Measurements from ENCODE around the gene CNOT4. TPM values are rescaled to one million over a fixed set of nuclear protein-coding genes. Genes with fewer than 3 reads are reported as not detected.

CNOT4 gene
- total and polyA plus RNA-seq, 2 of the 8 experiments (the other 6 are each of a cell fraction or from before 2014, with no cell fraction given), result 10.9 to 25.8 TPM

DNA sequence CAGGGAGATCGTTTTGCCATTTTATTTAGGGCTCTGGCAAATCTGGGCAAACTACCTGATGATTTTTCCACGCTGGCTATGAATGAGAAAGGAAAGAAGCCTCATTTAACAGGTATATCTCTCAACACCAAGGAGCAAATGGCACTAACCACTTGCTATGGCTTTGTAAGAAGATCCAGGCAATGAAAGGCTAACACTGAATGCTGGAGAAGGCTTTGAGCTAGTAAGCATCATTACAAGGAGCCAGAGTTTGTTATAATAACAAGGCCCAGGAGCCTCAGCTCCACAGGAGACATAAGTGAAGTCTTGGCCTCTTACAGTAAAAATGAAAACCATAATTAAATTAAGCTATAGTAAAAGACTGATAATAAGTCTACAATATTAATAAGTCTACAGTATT is 123.1 kb downstream of the CNOT4 start (continued):
- TF ChIP-seq, protein P1, sequence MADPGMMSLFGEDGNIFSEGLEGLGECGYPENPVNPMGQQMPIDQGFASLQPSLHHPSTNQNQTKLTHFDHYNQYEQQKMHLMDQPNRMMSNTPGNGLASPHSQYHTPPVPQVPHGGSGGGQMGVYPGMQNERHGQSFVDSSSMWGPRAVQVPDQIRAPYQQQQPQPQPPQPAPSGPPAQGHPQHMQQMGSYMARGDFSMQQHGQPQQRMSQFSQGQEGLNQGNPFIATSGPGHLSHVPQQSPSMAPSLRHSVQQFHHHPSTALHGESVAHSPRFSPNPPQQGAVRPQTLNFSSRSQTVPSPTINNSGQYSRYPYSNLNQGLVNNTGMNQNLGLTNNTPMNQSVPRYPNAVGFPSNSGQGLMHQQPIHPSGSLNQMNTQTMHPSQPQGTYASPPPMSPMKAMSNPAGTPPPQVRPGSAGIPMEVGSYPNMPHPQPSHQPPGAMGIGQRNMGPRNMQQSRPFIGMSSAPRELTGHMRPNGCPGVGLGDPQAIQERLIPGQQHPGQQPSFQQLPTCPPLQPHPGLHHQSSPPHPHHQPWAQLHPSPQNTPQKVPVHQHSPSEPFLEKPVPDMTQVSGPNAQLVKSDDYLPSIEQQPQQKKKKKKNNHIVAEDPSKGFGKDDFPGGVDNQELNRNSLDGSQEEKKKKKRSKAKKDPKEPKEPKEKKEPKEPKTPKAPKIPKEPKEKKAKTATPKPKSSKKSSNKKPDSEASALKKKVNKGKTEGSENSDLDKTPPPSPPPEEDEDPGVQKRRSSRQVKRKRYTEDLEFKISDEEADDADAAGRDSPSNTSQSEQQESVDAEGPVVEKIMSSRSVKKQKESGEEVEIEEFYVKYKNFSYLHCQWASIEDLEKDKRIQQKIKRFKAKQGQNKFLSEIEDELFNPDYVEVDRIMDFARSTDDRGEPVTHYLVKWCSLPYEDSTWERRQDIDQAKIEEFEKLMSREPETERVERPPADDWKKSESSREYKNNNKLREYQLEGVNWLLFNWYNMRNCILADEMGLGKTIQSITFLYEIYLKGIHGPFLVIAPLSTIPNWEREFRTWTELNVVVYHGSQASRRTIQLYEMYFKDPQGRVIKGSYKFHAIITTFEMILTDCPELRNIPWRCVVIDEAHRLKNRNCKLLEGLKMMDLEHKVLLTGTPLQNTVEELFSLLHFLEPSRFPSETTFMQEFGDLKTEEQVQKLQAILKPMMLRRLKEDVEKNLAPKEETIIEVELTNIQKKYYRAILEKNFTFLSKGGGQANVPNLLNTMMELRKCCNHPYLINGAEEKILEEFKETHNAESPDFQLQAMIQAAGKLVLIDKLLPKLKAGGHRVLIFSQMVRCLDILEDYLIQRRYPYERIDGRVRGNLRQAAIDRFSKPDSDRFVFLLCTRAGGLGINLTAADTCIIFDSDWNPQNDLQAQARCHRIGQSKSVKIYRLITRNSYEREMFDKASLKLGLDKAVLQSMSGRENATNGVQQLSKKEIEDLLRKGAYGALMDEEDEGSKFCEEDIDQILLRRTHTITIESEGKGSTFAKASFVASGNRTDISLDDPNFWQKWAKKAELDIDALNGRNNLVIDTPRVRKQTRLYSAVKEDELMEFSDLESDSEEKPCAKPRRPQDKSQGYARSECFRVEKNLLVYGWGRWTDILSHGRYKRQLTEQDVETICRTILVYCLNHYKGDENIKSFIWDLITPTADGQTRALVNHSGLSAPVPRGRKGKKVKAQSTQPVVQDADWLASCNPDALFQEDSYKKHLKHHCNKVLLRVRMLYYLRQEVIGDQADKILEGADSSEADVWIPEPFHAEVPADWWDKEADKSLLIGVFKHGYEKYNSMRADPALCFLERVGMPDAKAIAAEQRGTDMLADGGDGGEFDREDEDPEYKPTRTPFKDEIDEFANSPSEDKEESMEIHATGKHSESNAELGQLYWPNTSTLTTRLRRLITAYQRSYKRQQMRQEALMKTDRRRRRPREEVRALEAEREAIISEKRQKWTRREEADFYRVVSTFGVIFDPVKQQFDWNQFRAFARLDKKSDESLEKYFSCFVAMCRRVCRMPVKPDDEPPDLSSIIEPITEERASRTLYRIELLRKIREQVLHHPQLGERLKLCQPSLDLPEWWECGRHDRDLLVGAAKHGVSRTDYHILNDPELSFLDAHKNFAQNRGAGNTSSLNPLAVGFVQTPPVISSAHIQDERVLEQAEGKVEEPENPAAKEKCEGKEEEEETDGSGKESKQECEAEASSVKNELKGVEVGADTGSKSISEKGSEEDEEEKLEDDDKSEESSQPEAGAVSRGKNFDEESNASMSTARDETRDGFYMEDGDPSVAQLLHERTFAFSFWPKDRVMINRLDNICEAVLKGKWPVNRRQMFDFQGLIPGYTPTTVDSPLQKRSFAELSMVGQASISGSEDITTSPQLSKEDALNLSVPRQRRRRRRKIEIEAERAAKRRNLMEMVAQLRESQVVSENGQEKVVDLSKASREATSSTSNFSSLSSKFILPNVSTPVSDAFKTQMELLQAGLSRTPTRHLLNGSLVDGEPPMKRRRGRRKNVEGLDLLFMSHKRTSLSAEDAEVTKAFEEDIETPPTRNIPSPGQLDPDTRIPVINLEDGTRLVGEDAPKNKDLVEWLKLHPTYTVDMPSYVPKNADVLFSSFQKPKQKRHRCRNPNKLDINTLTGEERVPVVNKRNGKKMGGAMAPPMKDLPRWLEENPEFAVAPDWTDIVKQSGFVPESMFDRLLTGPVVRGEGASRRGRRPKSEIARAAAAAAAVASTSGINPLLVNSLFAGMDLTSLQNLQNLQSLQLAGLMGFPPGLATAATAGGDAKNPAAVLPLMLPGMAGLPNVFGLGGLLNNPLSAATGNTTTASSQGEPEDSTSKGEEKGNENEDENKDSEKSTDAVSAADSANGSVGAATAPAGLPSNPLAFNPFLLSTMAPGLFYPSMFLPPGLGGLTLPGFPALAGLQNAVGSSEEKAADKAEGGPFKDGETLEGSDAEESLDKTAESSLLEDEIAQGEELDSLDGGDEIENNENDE (IDR thresholded peaks at IDR 0.05; ENCODE audit: insufficient replicate concordance, low read length), result no peak
